GM12874 (cell line): Measurements from ENCODE around the gene TMEM200C.

Experiments
- TF ChIP-seq, protein P1 (sequence below): IDR thresholded peaks from 2 replicates; pipeline ENCODE4 v1.5.1; 2011; ENCODE audit warnings: low read depth, mild to moderate bottlenecking, control low read depth, low read length, moderate library complexity; ENCODE audit not compliant: insufficient read depth

The TMEM200C gene

DNA sequence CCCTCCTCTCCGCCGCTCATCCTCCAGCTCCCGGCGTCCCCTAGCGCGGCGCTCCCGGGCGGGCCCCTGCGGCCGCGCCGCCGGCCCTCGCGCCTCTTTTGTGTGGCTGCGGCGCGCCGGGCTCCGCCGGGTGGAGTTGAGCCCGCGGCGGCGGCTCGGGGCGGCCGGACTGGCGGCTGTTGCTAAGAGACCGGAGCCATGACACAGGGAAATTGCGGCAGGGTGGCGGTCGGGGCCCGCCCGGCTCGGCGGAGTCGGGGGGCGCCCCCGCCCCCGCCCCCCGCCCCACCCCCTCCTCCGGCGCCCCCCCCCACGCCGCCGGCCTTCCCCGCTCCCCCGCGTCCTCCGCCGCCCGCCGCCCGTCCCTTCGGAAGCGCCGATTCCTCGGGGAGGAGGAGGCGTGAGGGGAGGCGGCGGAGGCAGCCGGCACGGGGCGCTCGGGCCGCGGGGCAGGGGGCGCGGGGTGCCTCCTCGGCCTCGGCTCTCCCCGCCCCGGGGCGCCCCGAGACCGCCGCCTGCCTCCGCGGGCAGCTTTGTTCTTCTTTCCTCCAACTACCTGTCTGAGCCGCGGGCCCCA is at the start of gene TMEM200C:
TMEM200C (minus strand) TSS at position 224 of the 577 bp plus-strand sequence. CDS start 3,459 bp downstream, outside the sequence.
- TF ChIP-seq, protein P1, sequence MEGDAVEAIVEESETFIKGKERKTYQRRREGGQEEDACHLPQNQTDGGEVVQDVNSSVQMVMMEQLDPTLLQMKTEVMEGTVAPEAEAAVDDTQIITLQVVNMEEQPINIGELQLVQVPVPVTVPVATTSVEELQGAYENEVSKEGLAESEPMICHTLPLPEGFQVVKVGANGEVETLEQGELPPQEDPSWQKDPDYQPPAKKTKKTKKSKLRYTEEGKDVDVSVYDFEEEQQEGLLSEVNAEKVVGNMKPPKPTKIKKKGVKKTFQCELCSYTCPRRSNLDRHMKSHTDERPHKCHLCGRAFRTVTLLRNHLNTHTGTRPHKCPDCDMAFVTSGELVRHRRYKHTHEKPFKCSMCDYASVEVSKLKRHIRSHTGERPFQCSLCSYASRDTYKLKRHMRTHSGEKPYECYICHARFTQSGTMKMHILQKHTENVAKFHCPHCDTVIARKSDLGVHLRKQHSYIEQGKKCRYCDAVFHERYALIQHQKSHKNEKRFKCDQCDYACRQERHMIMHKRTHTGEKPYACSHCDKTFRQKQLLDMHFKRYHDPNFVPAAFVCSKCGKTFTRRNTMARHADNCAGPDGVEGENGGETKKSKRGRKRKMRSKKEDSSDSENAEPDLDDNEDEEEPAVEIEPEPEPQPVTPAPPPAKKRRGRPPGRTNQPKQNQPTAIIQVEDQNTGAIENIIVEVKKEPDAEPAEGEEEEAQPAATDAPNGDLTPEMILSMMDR, result no peak

DNA sequence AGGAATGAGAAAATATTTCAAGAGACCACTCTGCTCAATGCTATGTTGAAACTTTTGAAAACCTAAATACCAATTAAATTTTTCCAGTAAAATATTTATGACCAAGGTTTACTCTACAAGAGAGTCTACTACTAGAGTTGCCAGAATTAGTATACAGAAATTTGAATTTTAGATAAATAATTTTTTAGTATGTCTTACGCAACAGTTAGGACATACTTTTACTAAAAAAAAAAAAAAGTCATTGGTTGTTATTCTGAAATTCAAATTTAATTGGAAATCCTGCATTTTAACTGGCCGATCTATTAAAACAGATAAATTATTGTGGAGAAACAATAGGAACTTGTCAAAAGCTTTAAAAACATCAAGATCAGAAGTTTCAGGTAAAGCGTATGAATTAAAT is 49.1 kb upstream of the TMEM200C start:
- TF ChIP-seq, protein P1, result no peak

DNA sequence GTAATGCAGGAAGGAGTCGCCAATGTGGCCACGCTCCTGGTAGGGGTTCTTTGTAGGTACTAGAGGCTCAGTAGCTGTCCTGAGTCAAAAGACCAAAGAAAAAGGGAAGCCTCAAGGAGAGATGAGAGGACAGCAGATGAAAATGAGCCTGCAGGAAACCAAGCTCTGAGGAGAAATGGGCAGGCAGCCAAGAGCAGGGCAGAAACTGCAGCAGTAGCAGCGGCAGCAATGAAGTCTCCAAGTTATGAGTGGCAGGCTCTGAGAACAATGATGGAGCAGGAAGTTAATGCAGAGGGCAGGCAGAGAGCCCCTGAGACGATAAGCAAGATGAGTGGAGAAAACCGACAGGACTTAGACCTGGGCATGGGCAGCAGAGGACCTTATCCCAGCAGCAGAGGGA is 48.2 kb upstream of the TMEM200C start:
- TF ChIP-seq, protein P1, result no peak

- TF ChIP-seq, protein P1, result no peak
These were observed 47.3 kb upstream of the TMEM200C start for GRCh38 chr18:5942591-5942990.

DNA sequence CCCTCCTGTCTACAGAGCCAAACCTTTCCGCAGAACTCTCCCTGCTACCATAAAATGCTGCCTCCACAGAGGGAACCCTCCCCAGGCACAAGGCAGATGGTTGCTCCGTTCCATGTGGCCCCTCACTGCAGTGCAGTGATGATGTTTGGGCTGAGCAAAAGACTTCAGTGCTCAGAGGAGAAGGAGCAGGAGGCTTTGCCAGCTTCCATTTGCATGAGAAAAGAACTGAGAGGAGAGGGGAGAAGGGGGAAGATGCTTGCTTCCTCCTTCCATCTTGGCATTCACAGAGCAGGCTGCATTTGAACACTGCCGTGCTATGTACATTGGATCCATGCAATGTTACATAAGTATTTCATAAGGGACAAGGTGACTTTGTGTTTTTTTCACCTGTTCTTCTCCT is 46.6 kb upstream of the TMEM200C start:
- TF ChIP-seq, protein P1, result no peak

GRCh38 chr18:5939801-5940667 is 44.7 kb upstream of the TMEM200C start:
- TF ChIP-seq, protein P1, result no peak

DNA sequence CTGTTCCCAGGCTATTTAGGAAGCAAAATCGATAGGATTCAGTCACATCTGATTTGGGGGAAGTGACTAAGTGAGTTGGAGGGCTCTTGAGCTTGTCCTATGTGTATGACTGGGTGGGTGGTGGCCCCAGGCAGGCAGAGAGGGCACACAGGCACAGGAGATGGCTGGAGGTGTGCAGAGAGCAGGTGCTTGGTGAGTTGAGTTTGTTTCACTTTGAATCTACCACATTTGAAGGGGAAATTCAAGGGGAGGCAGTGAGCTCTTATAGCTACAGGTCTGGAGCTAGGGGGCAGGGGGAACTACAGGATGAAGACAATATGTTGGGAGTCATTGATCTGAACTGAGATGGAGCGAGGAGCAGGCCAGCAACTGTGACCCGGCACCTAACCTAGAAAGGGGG is 42.5 kb upstream of the TMEM200C start:
- TF ChIP-seq, protein P1, result no peak
